ENCODE measurements around the gene LYSMD2.

The LYSMD2 gene

DNA sequence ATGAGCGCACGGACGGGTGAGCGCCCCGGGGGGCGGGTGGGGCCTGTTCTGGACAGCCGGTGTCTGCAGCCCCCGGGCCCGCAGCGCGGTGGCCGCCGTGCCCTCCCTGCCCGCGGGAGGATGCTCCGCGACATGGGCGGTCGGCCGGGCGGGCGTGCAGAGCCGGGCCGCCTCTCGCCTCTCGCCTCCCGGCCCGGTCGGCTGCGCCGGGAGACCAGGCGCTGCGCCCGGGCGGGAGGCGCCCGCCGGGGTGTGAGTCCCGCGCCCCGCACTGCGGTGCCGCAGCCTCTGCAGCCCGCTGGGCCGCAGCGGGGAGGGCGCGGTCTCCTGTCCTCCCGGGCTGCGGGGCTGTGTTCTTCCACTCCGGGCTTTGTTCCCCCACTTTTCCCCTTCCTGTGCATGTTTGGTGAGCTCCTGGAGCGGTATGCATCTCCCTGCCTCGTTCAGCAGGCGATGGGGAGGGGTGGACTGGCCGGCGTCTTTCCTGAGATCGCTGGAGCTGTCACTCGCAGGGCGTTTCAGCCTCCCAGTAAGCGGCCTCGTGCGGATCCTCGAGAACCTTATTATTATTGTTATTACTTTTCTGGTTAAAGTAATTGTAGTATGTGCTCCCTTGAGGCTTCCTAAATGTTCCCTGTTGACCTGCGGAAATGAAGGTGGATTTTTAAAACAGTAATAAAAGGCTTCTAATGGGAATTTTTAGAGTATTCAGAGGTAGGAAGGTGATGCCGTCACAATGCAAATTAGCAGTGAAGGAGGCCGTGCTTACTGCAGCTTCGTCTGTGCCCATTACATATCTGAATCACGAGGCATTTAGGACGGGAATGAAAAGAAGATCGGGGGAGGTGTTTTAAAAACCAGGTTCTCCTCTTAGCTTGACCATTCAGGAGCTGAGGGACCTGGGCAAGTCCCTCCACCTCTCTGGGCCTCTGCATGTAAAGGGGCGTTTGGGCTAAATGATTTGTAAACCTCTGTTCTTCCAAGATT, 14.5 kb upstream of the LYSMD2 start:
- peak; percentile 20 for DNase-seq

GRCh38 chr15:51750792-51751696, 13.6 kb upstream of the LYSMD2 start, which contains the start of gene TMOD2:
Gene TMOD2, plus strand, starts transcription at chr15:51751597. Its CDS starts 14,845 bp downstream, at chr15:51766442.
- peak; percentile 53 for DNase-seq

- no peak for DNase-seq
These were observed 12.7 kb upstream of the LYSMD2 start for GRCh38 chr15:51750186-51750585.

GRCh38 chr15:51749307-51749706, 11.9 kb upstream of the LYSMD2 start:
- DNase-seq: no peak

- DNase-seq: no peak
These were observed 1.7 kb upstream of the LYSMD2 start for GRCh38 chr15:51739061-51739712.

DNA sequence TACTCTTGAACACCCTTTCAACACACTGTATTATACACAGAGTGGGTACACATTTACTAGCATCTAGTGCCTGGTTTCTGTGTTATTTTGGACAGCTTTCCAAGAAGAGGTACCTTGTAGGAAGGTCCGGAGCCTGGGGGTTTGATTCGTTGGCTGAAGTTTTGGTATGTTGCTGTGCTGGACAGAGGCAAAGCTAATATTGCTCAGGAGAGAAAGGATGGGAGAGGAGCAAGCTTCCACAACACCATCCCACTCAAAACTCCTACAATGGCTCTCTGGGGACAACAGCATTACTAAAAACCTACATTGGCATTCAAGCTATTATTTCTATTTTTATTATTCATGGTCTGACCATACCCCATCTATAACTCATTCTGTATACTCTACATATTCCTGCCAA, 1.1 kb upstream of the LYSMD2 start:
- DNase-seq: no peak

- DNase-seq: peak; percentile 66
These were observed 519 bp downstream of the LYSMD2 start for GRCh38 chr15:51736751-51737521.

DNA sequence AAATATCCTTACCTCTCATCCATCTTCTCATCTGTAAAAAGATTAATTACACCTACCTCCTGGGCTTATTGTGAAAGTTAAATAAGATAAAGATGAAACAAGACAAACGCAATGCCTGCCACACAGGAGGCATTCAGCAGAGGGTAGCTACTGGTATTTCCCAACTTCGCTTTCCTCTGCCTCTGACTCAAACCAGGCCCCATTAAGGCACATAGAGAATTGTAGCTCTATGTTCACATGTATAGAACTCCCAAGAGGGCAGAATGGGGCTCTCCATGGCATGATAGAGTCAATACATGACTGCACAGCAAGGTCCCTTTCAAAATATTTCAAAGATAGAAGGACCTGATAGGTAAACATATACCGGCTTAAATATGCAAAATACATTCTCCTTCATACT, 1.4 kb downstream of the LYSMD2 start:
- peak; percentile 38 for DNase-seq

DNA sequence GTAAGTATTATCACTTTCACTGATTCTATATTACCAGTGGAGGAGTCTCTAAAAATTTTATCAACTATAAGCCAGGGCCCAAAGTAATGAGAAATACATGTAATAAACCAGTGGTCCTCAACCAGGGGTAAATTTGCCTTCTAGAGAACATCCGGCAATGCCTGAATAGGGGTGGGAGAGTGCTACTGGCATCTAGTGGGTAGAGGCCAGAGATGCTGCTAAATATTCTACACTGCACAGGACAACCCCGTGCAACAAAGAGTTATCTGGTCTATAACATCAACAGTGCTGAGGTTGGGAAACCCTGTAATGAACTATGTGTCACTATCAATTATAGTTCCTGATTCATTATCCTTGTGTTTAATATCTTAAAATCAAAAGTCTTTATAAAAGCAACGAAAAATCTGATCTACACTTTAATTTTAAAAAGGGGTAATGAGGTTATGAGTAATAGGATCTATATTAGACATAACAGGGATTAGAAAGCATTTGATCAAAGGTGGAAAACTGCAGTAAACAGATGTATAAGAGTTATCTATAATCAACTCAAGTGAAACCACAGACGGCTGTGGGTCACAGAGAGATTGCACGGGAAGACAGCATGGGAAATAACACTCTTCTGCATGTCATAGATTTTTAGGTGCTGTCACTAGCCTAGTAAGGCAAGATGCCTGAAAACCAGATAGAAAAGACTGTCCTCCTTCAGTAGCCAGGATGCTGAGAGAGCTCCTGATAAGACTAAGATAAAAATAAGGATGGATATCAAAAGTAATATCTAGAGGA, 2.0 kb downstream of the LYSMD2 start:
- DNase-seq: peak; percentile 46

GRCh38 chr15:51732646-51733045, 4.8 kb downstream of the LYSMD2 start:
- no peak for DNase-seq

- DNase-seq: peak; percentile 36
These were observed 5.7 kb downstream of the LYSMD2 start for GRCh38 chr15:51731549-51732267.

- DNase-seq: peak; percentile 28
These were observed 10.1 kb downstream of the LYSMD2 start for GRCh38 chr15:51727141-51727897.

- DNase-seq: peak; percentile 60
These were observed 11.0 kb downstream of the LYSMD2 start for GRCh38 chr15:51726302-51727073.

DNA sequence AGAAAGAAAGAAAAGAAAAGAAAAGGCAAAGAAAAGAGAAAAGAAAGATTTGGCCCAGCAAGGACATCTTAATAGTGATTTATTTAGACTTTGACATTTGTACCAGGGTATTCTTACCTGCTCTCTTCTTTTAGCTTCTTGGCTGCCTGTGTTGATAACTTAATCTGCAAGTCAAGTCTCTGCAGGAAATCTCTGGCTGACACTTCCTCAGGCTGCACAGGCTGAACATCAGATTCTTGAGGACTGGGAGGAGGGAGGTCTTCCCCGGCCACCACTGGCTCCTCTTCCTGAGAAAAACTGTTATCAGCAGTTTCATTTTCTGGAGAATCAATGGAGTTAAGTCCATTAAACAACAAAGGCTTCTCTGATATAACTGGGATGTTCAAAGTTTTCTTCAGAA, 12.8 kb downstream of the LYSMD2 start:
- DNase-seq: no peak

GRCh38 chr15:51724199-51724598, 13.3 kb downstream of the LYSMD2 start:
- DNase-seq: no peak

GRCh38 chr15:51721199-51721960, 16.1 kb downstream of the LYSMD2 start:
- no peak for DNase-seq

- no peak for DNase-seq
These were observed 17.1 kb downstream of the LYSMD2 start for GRCh38 chr15:51720201-51720995.
